Nucleus accumbens (tissue), 56 donors: ENCODE data around the gene MGARP.
"Not testable (repeated sequence)": the region's sequence is repeated elsewhere in the genome, so short reads cannot be mapped to it uniquely, and the experiment has no call there.

ENCODE experiments used
- DNase-seq, 56 donors: peaks; one replicate each; lab custom pipeline; 2025; lab: John Stamatoyannopoulos, UW

MGARP gene

GRCh38 chr4:139279760-139280620 lies at the start of gene MGARP:
MGARP (minus strand) TSS chr4:139280225; CDS start chr4:139280158, 67 bp downstream.
- DNase-seq, result peak in 25 of 56 donors; percentile 0 to 42 (median 11)

GRCh38 chr4:139329665-139330200 lies 49.7 kb upstream of the MGARP start:
- DNase-seq, result no peak

GRCh38 chr4:139324620-139325019 lies 44.6 kb upstream of the MGARP start:
- DNase-seq, result no peak

- not testable (repeated sequence) for DNase-seq
These were observed 42.5 kb upstream of the MGARP start for GRCh38 chr4:139322541-139322940.

GRCh38 chr4:139322070-139322469 lies 42.0 kb upstream of the MGARP start:
- not testable (repeated sequence) for DNase-seq

GRCh38 chr4:139319571-139319970 lies 39.5 kb upstream of the MGARP start:
- DNase-seq, result no peak

GRCh38 chr4:139317635-139318034 lies 37.6 kb upstream of the MGARP start:
- no peak for DNase-seq

- DNase-seq, result no peak
These were observed 36.7 kb upstream of the MGARP start for GRCh38 chr4:139316733-139317132.

GRCh38 chr4:139315221-139315675 lies 35.2 kb upstream of the MGARP start:
- no peak for DNase-seq

GRCh38 chr4:139314047-139314800 lies 34.2 kb upstream of the MGARP start:
- no peak for DNase-seq

- not testable (repeated sequence) for DNase-seq
These were observed 33.4 kb upstream of the MGARP start for GRCh38 chr4:139313414-139313813.

GRCh38 chr4:139312552-139313332 lies 32.7 kb upstream of the MGARP start:
- DNase-seq, result no peak

GRCh38 chr4:139311909-139312308 lies 31.9 kb upstream of the MGARP start:
- no peak for DNase-seq

GRCh38 chr4:139304920-139305319 lies 24.9 kb upstream of the MGARP start:
- DNase-seq, result no peak

- peak in 45 of 56 donors; percentile 5 to 76 (median 51) for DNase-seq
These were observed 22.0 kb upstream of the MGARP start, which contains the start of gene NDUFC1 for GRCh38 chr4:139301821-139302611. NDUFC1 (minus strand) TSS chr4:139302477; CDS start chr4:139295798, 6,679 bp downstream.

GRCh38 chr4:139301113-139301820 lies 21.2 kb upstream of the MGARP start, which contains the start of gene NAA15:
NAA15 (plus strand) TSS chr4:139301505; CDS start chr4:139301778, 273 bp downstream.
- peak; percentile 80 to 98 (median 97) for DNase-seq

GRCh38 chr4:139300431-139301112 lies 20.5 kb upstream of the MGARP start:
- peak in 9 of 56 donors; percentile 36 to 60 (median 51) for DNase-seq

GRCh38 chr4:139299536-139299935 lies 19.5 kb upstream of the MGARP start:
- DNase-seq, result no peak
